Tibial nerve (tissue), 4 donors: ENCODE data around the gene CPB2.

Source experiments
- CTCF ChIP-seq, 5 experiments: fragments of 200-600 bp in 3 of 5; fragments of 450-650 bp in 2 of 5; sonication (generic) in 3 of 5; IDR thresholded peaks; one replicate each; pipeline ENCODE4 v1.5.1; 2016 to 2019; ENCODE audit warnings: antibody characterized with exemption in 5 of 5, mild to moderate bottlenecking in 3 of 5, moderate library complexity in 2 of 5
- EP300 ChIP-seq, 2 donors: sonication (generic); formaldehyde crosslinking; IDR thresholded peaks; one replicate each; pipeline ENCODE4 v1.6.1; 2017; ENCODE audit warnings: antibody characterized with exemption in 2 of 2, mild to moderate bottlenecking in 1 of 2
- POLR2A ChIP-seq, 2 donors: fragments of 450-650 bp; IDR thresholded peaks; one replicate each; pipeline ENCODE4 v1.6.1; 2017; ENCODE audit warnings: antibody characterized with exemption in 2 of 2, mild to moderate bottlenecking in 2 of 2, moderate library complexity in 2 of 2

GRCh38 chr13:46022481-46022880, 82.4 kb downstream of the CPB2 start:
- TF ChIP-seq CTCF (IDR thresholded peaks at IDR 0.05) (no peak), POLR2A (IDR thresholded peaks at IDR 0.05) (no peak), EP300 (IDR thresholded peaks at IDR 0.05) (no peak)
